Ureter (tissue), 1 donor: ENCODE results near the gene ZCCHC7. TPM values are rescaled to one million over a fixed set of nuclear protein-coding genes. Genes with fewer than 3 reads are reported as not detected.
A peak's percentile ranks its signal among the peaks of the same experiment; 100 is the strongest.
"Not testable (repeated sequence)": the region's sequence is repeated elsewhere in the genome, so short reads cannot be mapped to it uniquely, and the experiment has no call there.

ENCODE experiments used
- DNase-seq: peaks from one replicate; pipeline ENCODE4 v3.0.0-alpha.2; 2020; ENCODE audit warnings: low spot score
- total RNA-seq: library from RNA; stranded (reverse); gene quantifications from one replicate; pipeline ENCODE4 v1.2.4, GENCODE V29; 2023
- donor health status: DM: yes; HTN: yes; CAD: no.

The ZCCHC7 gene
- total RNA-seq, 1 donor from 2014 or later, result 31.7 TPM

- DNase-seq, result peak; percentile 50
These were observed 515 bp downstream of the ZCCHC7 start for GRCh38 chr9:37120843-37121335.

- DNase-seq, result no peak
These were observed 1.5 kb downstream of the ZCCHC7 start for GRCh38 chr9:37121881-37122280.

GRCh38 chr9:37126214-37126788 lies 5.9 kb downstream of the ZCCHC7 start:
- no peak for DNase-seq

GRCh38 chr9:37127018-37127417 lies 6.6 kb downstream of the ZCCHC7 start:
- no peak for DNase-seq

- no peak for DNase-seq
These were observed 7.7 kb downstream of the ZCCHC7 start for GRCh38 chr9:37128051-37128450.

GRCh38 chr9:37134166-37134565 lies 13.8 kb downstream of the ZCCHC7 start:
- DNase-seq, result no peak

GRCh38 chr9:37141015-37141414 lies 20.6 kb downstream of the ZCCHC7 start:
- DNase-seq, result no peak

GRCh38 chr9:37144762-37145161 lies 24.4 kb downstream of the ZCCHC7 start:
- no peak for DNase-seq

- DNase-seq, result no peak
These were observed 26.0 kb downstream of the ZCCHC7 start for GRCh38 chr9:37146410-37146809.

GRCh38 chr9:37148181-37148580 lies 27.8 kb downstream of the ZCCHC7 start:
- DNase-seq, result no peak

- DNase-seq, result no peak
These were observed 29.4 kb downstream of the ZCCHC7 start for GRCh38 chr9:37149666-37150308.

- DNase-seq, result no peak
These were observed 30.0 kb downstream of the ZCCHC7 start for GRCh38 chr9:37150415-37150814.

GRCh38 chr9:37151812-37152211 lies 31.4 kb downstream of the ZCCHC7 start:
- no peak for DNase-seq

GRCh38 chr9:37152365-37152764 lies 32.0 kb downstream of the ZCCHC7 start:
- DNase-seq, result no peak

GRCh38 chr9:37155601-37156000 lies 35.2 kb downstream of the ZCCHC7 start:
- DNase-seq, result no peak

GRCh38 chr9:37156205-37156604 lies 35.8 kb downstream of the ZCCHC7 start:
- no peak for DNase-seq

GRCh38 chr9:37156781-37157356 lies 36.5 kb downstream of the ZCCHC7 start:
- DNase-seq, result no peak

GRCh38 chr9:37157726-37158377 lies 37.5 kb downstream of the ZCCHC7 start:
- no peak for DNase-seq

- no peak for DNase-seq
These were observed 42.9 kb downstream of the ZCCHC7 start for GRCh38 chr9:37163299-37163698.

- not testable (repeated sequence) for DNase-seq
These were observed 44.0 kb downstream of the ZCCHC7 start for GRCh38 chr9:37164335-37164734.

- no peak for DNase-seq
These were observed 45.3 kb downstream of the ZCCHC7 start for GRCh38 chr9:37165644-37166043.

GRCh38 chr9:37167456-37168047 lies 47.2 kb downstream of the ZCCHC7 start:
- DNase-seq, result no peak
